HepG2 (cell line): Measurements from ENCODE around the gene FOXN3. TPM values are rescaled to one million over a fixed set of nuclear protein-coding genes. Genes with fewer than 3 reads are reported as not detected.

Source experiments
- ATF4 ChIP-seq, 2 experiments: fragments of 450-650 bp in 1 of 2; sonication (generic) in 1 of 2; formaldehyde crosslinking; IDR thresholded peaks; 2 replicates each; pipeline versions ENCODE4 v1.5.0 to v1.8.0; 2020 to 2022; ENCODE audit warnings: mild to moderate bottlenecking in 1 of 2, missing genetic modification reagents in 1 of 2
- ELF3 ChIP-seq: IDR thresholded peaks from 2 replicates; pipeline ENCODE4 v1.6.1; 2016; ENCODE audit warnings: missing genetic modification reagents, missing compliant biosample characterization
- ELF4 ChIP-seq: sonication (generic); formaldehyde crosslinking; IDR thresholded peaks from 2 replicates; pipeline ENCODE4 v1.5.0; 2020; ENCODE audit warnings: missing genetic modification reagents, mild to moderate bottlenecking, moderate library complexity, borderline replicate concordance
- GZF1 ChIP-seq: sonication (generic); formaldehyde crosslinking; IDR thresholded peaks from 2 replicates; pipeline ENCODE4 v1.5.1; 2020; ENCODE audit warnings: mild to moderate bottlenecking, missing genetic modification reagents
- JUN ChIP-seq: sonication (generic); formaldehyde crosslinking; IDR thresholded peaks from 2 replicates; pipeline ENCODE4 v1.4.0; 2020; ENCODE audit warnings: mild to moderate bottlenecking, missing genetic modification reagents
- JUND ChIP-seq: sonication (generic); formaldehyde crosslinking; IDR thresholded peaks from 2 replicates; pipeline ENCODE4 v1.8.0; 2022; ENCODE audit warnings: mild to moderate bottlenecking, missing genetic modification reagents
- KDM2A ChIP-seq: sonication (generic); formaldehyde crosslinking; IDR thresholded peaks from 2 replicates; pipeline ENCODE4 v1.4.0; 2020; ENCODE audit warnings: low read depth, missing genetic modification reagents, borderline replicate concordance
- NFYB ChIP-seq: sonication (generic); formaldehyde crosslinking; IDR thresholded peaks from 2 replicates; pipeline ENCODE4 v1.4.0; 2020; ENCODE audit warnings: missing genetic modification reagents
- REXO4 ChIP-seq: sonication (generic); formaldehyde crosslinking; IDR thresholded peaks from 2 replicates; pipeline ENCODE4 v1.8.0; 2022; ENCODE audit warnings: missing genetic modification reagents, mild to moderate bottlenecking, borderline replicate concordance
- SNRNP70 ChIP-seq: fragments of 200-400 bp; formaldehyde crosslinking; IDR thresholded peaks from 2 replicates; pipeline ENCODE4 v1.6.1; 2017; ENCODE audit warnings: mild to moderate bottlenecking, low read depth, low read length, moderate library complexity
- SP5 ChIP-seq: IDR thresholded peaks from 2 replicates; pipeline ENCODE4 v1.6.1; 2016; ENCODE audit warnings: low read depth, borderline replicate concordance
- TCF7 ChIP-seq: sonication (generic); IDR thresholded peaks from 2 replicates; pipeline ENCODE4 v1.6.1; 2016; ENCODE audit warnings: antibody characterized with exemption, low read depth
- TGIF2 ChIP-seq: IDR thresholded peaks from 2 replicates; pipeline ENCODE4 v1.6.1; 2016; ENCODE audit warnings: control low read depth, missing compliant biosample characterization
- U2AF2 ChIP-seq: fragments of 200-400 bp; formaldehyde crosslinking; IDR thresholded peaks from 2 replicates; pipeline ENCODE4 v1.6.1; 2017; ENCODE audit warnings: low read depth, mild to moderate bottlenecking, low read length
- YY1 ChIP-seq: IDR thresholded peaks from 2 replicates; pipeline ENCODE4 v1.6.1; 2011; ENCODE audit warnings: low read length, low read depth, moderate library complexity, mild to moderate bottlenecking; ENCODE audit not compliant: insufficient read depth, insufficient replicate concordance
- ZGPAT ChIP-seq: IDR thresholded peaks from 2 replicates; pipeline ENCODE4 v1.6.1; 2016; ENCODE audit warnings: mild to moderate bottlenecking
- ZMYM3 ChIP-seq: sonication (generic); formaldehyde crosslinking; IDR thresholded peaks from 2 replicates; pipeline ENCODE4 v1.5.1; 2020; ENCODE audit warnings: mild to moderate bottlenecking, missing genetic modification reagents
- ZNF263 ChIP-seq: sonication (generic); formaldehyde crosslinking; IDR thresholded peaks from 2 replicates; pipeline ENCODE4 v1.4.0; 2020; ENCODE audit warnings: missing genetic modification reagents
- ZNF317 ChIP-seq: sonication (generic); formaldehyde crosslinking; IDR thresholded peaks from 2 replicates; pipeline ENCODE4 v1.5.0; 2020; ENCODE audit warnings: mild to moderate bottlenecking, missing genetic modification reagents
- ZNF343 ChIP-seq: sonication (generic); formaldehyde crosslinking; IDR thresholded peaks from 2 replicates; pipeline ENCODE4 v1.4.0; 2020; ENCODE audit warnings: mild to moderate bottlenecking, missing genetic modification reagents
- ZNF543 ChIP-seq: sonication (generic); formaldehyde crosslinking; IDR thresholded peaks from 2 replicates; pipeline ENCODE4 v1.4.0; 2020; ENCODE audit warnings: mild to moderate bottlenecking, missing genetic modification reagents
- ZNF556 ChIP-seq: sonication (generic); formaldehyde crosslinking; IDR thresholded peaks from 2 replicates; pipeline ENCODE4 v1.4.0; 2020; ENCODE audit warnings: mild to moderate bottlenecking, missing genetic modification reagents, borderline replicate concordance
- ZNF609 ChIP-seq: sonication (generic); formaldehyde crosslinking; IDR thresholded peaks from 2 replicates; pipeline ENCODE4 v1.4.0; 2020; ENCODE audit warnings: mild to moderate bottlenecking, missing genetic modification reagents, borderline replicate concordance
- ZNF737 ChIP-seq: sonication (generic); formaldehyde crosslinking; IDR thresholded peaks from 2 replicates; pipeline ENCODE4 v1.5.0; 2020; ENCODE audit warnings: missing genetic modification reagents, mild to moderate bottlenecking, borderline replicate concordance
- ZNF746 ChIP-seq: sonication (generic); formaldehyde crosslinking; IDR thresholded peaks from 2 replicates; pipeline ENCODE4 v1.8.0; 2022; ENCODE audit warnings: mild to moderate bottlenecking, missing genetic modification reagents
- polyA plus RNA-seq, 8 experiments: library from polyadenylated mRNA; depleted of rRNA in 3 of 8; stranded (reverse) in 7 of 8; unstranded in 1 of 8; fragments of >200 nt; fragmentation: Illumina TruSeq in 4 of 8; extraction: Trizol in 4 of 8; gene quantifications; 2 replicates each; pipeline versions ENCODE4 v1.2.1 to v1.2.3, GENCODE V29; 2011 to 2016; ENCODE audit warnings: low read depth in 4 of 8, missing spikeins in 1 of 8, mixed read lengths in 1 of 8; ENCODE audit not compliant: insufficient read depth in 1 of 8
- total RNA-seq, 5 experiments: library from RNA; depleted of rRNA; stranded (reverse); fragments of >200 nt; fragmentation: Illumina TruSeq; extraction: Trizol; gene quantifications; 2 replicates each; pipeline ENCODE4 v1.2.3, GENCODE V29; 2016; ENCODE audit warnings: low read depth in 1 of 5

The FOXN3 gene
- total and polyA plus RNA-seq, 2 of the 13 experiments (the other 11 are each of a cell fraction or from before 2014, with no cell fraction given): 32.4 to 70.2 TPM

GRCh38 chr14:89417091-89417464, at the start of gene FOXN3 (continued):
- TF ChIP-seq ATF4 (CRISPR knock-in tag; IDR thresholded peaks at IDR 0.05): 0 out of 4 replicates have a peak, but pooled peaks of 1 of the 2 experiments have one; percentile 15
- TF ChIP-seq REXO4 (CRISPR knock-in tag): no peak
- TF ChIP-seq ZGPAT (CRISPR knock-in tag): no peak; the same call in 1 of the 2 replicates
- peak; percentile 65 for TF ChIP-seq YY1
- peak; percentile 92 for TF ChIP-seq ZNF746 (CRISPR knock-in tag)
- no peak for TF ChIP-seq U2AF2
- TF ChIP-seq ZNF343 (CRISPR knock-in tag): no peak
- peak; percentile 16; the same call in 1 of the 2 replicates for TF ChIP-seq TCF7
- peak; percentile 45; the same call in 1 of the 2 replicates for TF ChIP-seq ZMYM3 (CRISPR knock-in tag)
- TF ChIP-seq ELF3 (CRISPR knock-in tag): 0 out of 2 replicates have a peak, but pooled peaks have one; percentile 9
- peak; percentile 25; the same call in 1 of the 2 replicates for TF ChIP-seq TGIF2 (CRISPR knock-in tag)
- peak; percentile 84 for TF ChIP-seq ZNF263 (CRISPR knock-in tag)
- no peak for TF ChIP-seq ZNF543
- TF ChIP-seq KDM2A (CRISPR knock-in tag): no peak
- no peak for TF ChIP-seq GZF1
- TF ChIP-seq ZNF317 (CRISPR knock-in tag): no peak
- TF ChIP-seq ZNF556 (CRISPR knock-in tag): no peak
- no peak for TF ChIP-seq SNRNP70
- no peak for TF ChIP-seq JUN (CRISPR knock-in tag)
- peak; percentile 72 for TF ChIP-seq SP5
- TF ChIP-seq ZNF737 (CRISPR knock-in tag): no peak
- TF ChIP-seq ELF4: no peak
- no peak for TF ChIP-seq NFYB (CRISPR knock-in tag)
- TF ChIP-seq JUND (CRISPR knock-in tag): no peak
- peak; percentile 48; the same call in 1 of the 2 replicates for TF ChIP-seq ZNF609 (CRISPR knock-in tag)
